ENCODE results near the gene FUT8.
"Not testable (repeated sequence)": the region's sequence is repeated elsewhere in the genome, so short reads cannot be mapped to it uniquely, and the experiment has no call there.

FUT8 gene

GRCh38 chr14:65456247-65456646, 43.7 kb downstream of the FUT8 start:
- no peak for DNase-seq

GRCh38 chr14:65461730-65462129, 49.2 kb downstream of the FUT8 start:
- no peak for DNase-seq

- no peak for DNase-seq
Measured at GRCh38 chr14:65462411-65462810, 49.9 kb downstream of the FUT8 start.

DNA sequence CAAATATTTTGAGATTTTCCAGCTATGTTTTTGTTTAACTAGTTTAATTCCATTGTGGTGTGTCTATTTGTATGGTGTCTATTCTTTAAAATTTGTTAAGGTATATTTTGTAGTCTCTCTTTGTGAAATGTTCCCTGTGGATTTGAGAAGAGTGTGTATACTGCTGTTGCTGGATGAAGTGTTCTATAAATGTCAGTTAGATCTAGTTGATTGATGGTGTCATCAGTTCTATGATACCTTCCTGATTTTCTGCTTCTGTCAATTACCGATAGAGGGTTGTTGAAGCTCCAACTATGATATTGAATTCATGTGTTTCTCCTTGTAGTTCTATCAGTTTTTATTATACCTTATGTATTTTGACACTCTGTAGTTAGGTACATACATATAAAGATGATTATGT, 53.1 kb downstream of the FUT8 start:
- DNase-seq: no peak

GRCh38 chr14:65467926-65468325, 55.4 kb downstream of the FUT8 start:
- DNase-seq: not testable (repeated sequence)

GRCh38 chr14:65469903-65470302, 57.4 kb downstream of the FUT8 start:
- no peak for DNase-seq

GRCh38 chr14:65470404-65470880, 57.9 kb downstream of the FUT8 start:
- DNase-seq: no peak

GRCh38 chr14:65471038-65471878, 58.7 kb downstream of the FUT8 start:
- DNase-seq: no peak

DNA sequence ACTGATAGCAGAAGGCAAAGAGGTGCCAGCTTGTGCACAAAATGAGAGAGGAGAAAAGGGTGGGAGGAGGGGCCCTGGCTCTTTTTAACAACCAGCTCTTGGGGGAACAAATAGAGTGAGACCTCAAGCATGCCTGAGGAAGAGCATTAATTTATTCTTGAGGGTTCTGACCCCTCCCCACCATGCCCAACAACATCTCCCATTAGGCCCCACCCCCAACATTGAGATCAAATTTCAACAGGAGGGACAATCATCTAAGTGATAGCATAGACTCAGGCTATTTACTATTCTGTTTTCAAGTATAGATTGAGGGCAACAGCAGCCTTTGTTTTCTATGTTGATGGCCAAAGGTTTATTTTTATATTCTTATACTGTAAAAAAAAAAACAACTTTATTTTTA, 59.7 kb downstream of the FUT8 start:
- DNase-seq: no peak

DNA sequence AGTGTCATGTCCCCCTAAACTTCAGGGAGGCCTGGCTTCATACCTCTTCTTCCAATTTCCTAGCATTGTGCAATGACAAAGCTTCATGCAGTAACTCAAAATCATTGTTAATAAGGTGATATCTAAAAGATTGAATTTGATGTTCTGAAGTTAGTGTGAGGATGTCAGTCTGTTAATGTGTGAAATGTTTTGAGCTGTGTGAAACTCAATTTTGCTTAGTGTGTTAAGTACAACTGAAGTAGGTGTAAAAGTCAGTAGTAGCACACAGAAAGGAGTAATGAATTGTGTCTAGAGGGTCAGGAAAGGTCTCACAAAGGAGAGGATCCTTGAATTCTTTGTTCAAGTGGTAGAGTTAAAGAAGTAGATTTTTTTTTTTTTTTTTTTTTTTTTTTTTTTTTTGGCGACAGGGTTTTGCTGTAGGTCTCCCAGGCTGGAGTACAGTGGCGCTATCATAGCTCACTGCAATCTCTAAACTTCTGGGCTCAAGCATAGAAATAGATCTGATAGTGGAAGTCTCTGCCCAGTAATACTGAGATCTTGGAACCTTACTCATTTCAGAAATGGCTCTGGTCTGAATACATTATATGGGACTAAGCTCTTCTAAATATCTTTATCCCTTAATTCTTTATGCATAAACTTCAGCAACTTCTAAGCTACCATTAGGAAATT, 63.9 kb downstream of the FUT8 start:
- DNase-seq: no peak

- DNase-seq: no peak
Measured at GRCh38 chr14:65476942-65477318, 64.4 kb downstream of the FUT8 start.

GRCh38 chr14:65478017-65478416, 65.5 kb downstream of the FUT8 start:
- DNase-seq: no peak

DNA sequence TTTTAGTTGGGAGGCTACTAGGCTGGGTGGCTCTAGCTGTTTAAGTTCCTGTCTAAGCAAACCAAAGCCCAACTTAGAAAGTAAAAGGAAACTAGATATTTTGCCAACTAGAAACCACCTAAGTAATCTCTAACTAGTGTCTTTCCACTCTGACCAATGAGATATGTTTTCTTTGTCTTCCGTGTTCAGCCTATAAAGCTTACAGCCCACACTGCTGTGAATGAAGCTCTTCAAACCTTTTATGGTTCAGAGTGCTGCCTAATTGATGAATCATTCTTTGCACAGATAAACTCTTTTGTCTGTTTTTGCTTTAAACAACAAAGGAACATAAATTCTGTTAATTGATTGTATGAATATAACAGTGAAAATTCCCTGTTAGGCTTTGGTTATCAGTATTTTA, 66.1 kb downstream of the FUT8 start:
- DNase-seq: peak; percentile 4

GRCh38 chr14:65479386-65479785, 66.9 kb downstream of the FUT8 start:
- no peak for DNase-seq

GRCh38 chr14:65482757-65483438, 70.4 kb downstream of the FUT8 start:
- no peak for DNase-seq

- no peak for DNase-seq
Measured at GRCh38 chr14:65483647-65484046, 71.1 kb downstream of the FUT8 start.

- no peak for DNase-seq
Measured at GRCh38 chr14:65485516-65485915, 73.0 kb downstream of the FUT8 start.

- no peak for DNase-seq
Measured at GRCh38 chr14:65486863-65487262, 74.3 kb downstream of the FUT8 start.

DNA sequence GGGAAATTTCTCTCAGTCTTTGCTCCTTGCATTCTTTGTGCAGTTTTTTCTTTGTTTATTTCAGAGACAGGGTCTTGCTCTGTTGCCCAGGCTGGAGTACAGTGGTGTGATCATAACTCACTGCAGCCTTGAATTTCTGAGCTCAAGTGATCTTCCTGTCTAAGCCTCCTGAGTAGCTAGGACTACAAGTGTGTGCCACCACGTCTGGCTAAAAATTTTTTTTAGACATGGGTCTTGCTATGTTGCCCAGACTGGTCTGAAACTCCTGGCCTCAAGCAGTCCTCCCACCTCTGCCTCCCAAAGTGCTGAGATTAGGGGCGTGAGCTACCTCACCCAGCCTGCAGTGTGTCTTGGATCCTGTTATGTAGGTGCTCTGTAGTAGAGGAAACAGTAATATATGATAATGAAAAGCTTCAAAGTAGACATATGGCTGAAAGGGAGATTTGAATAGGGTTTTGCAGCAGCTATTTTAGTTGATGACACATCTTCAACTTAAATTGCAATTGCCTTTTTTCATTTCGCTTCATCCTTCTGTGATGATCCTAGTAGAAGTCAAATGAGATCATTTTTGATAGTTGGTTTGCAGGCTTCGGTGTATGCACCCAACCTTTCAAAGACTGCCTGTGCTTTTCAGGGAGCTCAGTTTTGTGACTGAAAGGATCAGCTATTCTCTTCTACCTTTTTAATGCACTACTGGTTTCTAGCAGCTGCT, 75.4 kb downstream of the FUT8 start:
- DNase-seq: no peak

GRCh38 chr14:65491274-65491673, 78.7 kb downstream of the FUT8 start:
- DNase-seq: no peak

GRCh38 chr14:65492266-65492665, 79.7 kb downstream of the FUT8 start:
- DNase-seq: no peak

DNA sequence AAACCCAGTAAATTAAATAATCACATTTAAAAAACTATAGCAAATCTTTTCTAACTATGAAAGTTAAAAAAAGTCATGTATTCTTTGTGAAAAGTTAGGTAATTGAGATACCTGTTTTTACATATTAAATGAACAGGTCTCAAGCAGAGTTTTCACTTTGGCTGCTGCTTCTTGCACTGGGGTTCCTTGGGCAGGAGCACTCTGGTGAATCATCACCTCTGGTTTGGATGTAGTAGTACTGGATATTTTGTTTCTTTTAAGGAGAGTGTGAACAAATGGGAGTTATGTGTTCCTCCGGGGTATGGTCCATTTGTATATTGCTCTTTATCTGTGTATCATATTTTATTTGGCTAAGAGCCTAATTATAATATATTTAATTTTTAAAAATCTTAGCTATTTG, 82.7 kb downstream of the FUT8 start:
- DNase-seq: no peak

Data from COR-L47 (cell line).